ENCODE results near the gene CNPY4. TPM values are rescaled to one million over a fixed set of nuclear protein-coding genes. Genes with fewer than 3 reads are reported as not detected.

Gene CNPY4
- polyA plus RNA-seq, 1 donor from 2014 or later = 35.8 TPM

- Histone ChIP-seq H3K27me3 (ENCODE audit: insufficient read depth, low read depth, low read length) (no peaks in the 10 kb centered on the region), H3K9me2 (ENCODE audit: insufficient read depth, low read length) (no peaks in the 10 kb centered on the region), H3K36me3 (ENCODE audit: insufficient read depth, low read length) (peaks cover 8% of the 10 kb centered on the region), H3K4me2 (ENCODE audit: low read length) (no peak overlapping the region), H3K27ac (ENCODE audit: low read length) (no peak overlapping the region), H4K20me1 (ENCODE audit: insufficient read depth) (no peaks in the 10 kb centered on the region), H3K9me3 (ENCODE audit: low read length) (no peaks in the 10 kb centered on the region), H3K79me2 (replicated peaks; ENCODE audit: insufficient read depth, low read length) (peaks cover 22% of the 10 kb centered on the region), H3K9ac (ENCODE audit: low read length) (peak overlapping the region; percentile 93), H3K4me3 (ENCODE audit: low read length) (peak overlapping the region; percentile 78), H3F3A (ENCODE audit: insufficient read depth, low read length, poor library complexity, severe bottlenecking) (no peaks in the 10 kb centered on the region), H2AFZ (ENCODE audit: low read depth, low read length) (no peak overlapping the region)
- TF ChIP-seq TAF1 (IDR thresholded peaks at IDR 0.05; ENCODE audit: low read depth) = no peak
- no peak for TF ChIP-seq EP300 (conservative IDR thresholded peaks at IDR 0.05; ENCODE audit: poor library complexity, severe bottlenecking)
- no peak for TF ChIP-seq MXI1 (conservative IDR thresholded peaks at IDR 0.05; ENCODE audit: poor library complexity, severe bottlenecking)
- no peak for TF ChIP-seq CTCF (IDR thresholded peaks at IDR 0.05; ENCODE audit: poor library complexity, severe bottlenecking)
- no peak for TF ChIP-seq SMC3 (conservative IDR thresholded peaks at IDR 0.05; ENCODE audit: poor library complexity)
- no peak for TF ChIP-seq POLR2AphosphoS5 (IDR thresholded peaks at IDR 0.05)
- TF ChIP-seq EZH2 (IDR thresholded peaks at IDR 0.05; ENCODE audit: borderline replicate concordance, insufficient read depth, low read length, poor library complexity, severe bottlenecking) = no peak
- no peak for TF ChIP-seq REST (IDR thresholded peaks at IDR 0.05; ENCODE audit: borderline replicate concordance)
These were observed 16.2 kb upstream of the CNPY4 start for GRCh38 chr7:100102950-100103840.

GRCh38 chr7:100105534-100105933, 13.9 kb upstream of the CNPY4 start:
- no peak overlapping the region for H3K9ac ChIP-seq (ENCODE audit: low read length)
- H3K27ac ChIP-seq (ENCODE audit: low read length) = no peak overlapping the region
- no peaks in the 10 kb centered on the region for H3K9me3 ChIP-seq (ENCODE audit: low read length)
- H3K4me2 ChIP-seq (ENCODE audit: low read length) = no peak overlapping the region
- H3F3A ChIP-seq (ENCODE audit: insufficient read depth, low read length, poor library complexity, severe bottlenecking) = no peaks in the 10 kb centered on the region
- H3K79me2 ChIP-seq (replicated peaks; ENCODE audit: insufficient read depth, low read length) = no peaks in the 10 kb centered on the region
- no peaks in the 10 kb centered on the region for H3K27me3 ChIP-seq (ENCODE audit: insufficient read depth, low read depth, low read length)
- H3K36me3 ChIP-seq (ENCODE audit: insufficient read depth, low read length) = no peaks in the 10 kb centered on the region
- no peaks in the 10 kb centered on the region for H3K9me2 ChIP-seq (ENCODE audit: insufficient read depth, low read length)
- no peaks in the 10 kb centered on the region for H4K20me1 ChIP-seq (ENCODE audit: insufficient read depth)
- no peak overlapping the region for H3K4me3 ChIP-seq (ENCODE audit: low read length)
- TF ChIP-seq EP300 (conservative IDR thresholded peaks at IDR 0.05; ENCODE audit: poor library complexity, severe bottlenecking) (no peak), RAD21 (conservative IDR thresholded peaks at IDR 0.05) (no peak), CTCF (IDR thresholded peaks at IDR 0.05; ENCODE audit: poor library complexity, severe bottlenecking) (no peak), POLR2AphosphoS5 (IDR thresholded peaks at IDR 0.05) (no peak), MXI1 (conservative IDR thresholded peaks at IDR 0.05; ENCODE audit: poor library complexity, severe bottlenecking) (no peak), EZH2 (IDR thresholded peaks at IDR 0.05; ENCODE audit: borderline replicate concordance, insufficient read depth, low read length, poor library complexity, severe bottlenecking) (no peak), SMC3 (conservative IDR thresholded peaks at IDR 0.05; ENCODE audit: poor library complexity) (no peak), TAF1 (IDR thresholded peaks at IDR 0.05; ENCODE audit: low read depth) (no peak), REST (IDR thresholded peaks at IDR 0.05; ENCODE audit: borderline replicate concordance) (no peak)
- no peak overlapping the region for H2AFZ ChIP-seq (ENCODE audit: low read depth, low read length)
